SK-N-MC (cell line): ENCODE data around the gene SYNC.
"Not testable (repeated sequence)": the region's sequence is repeated elsewhere in the genome, so short reads cannot be mapped to it uniquely, and the experiment has no call there.

Source experiments
- EZH2 ChIP-seq: fragments of 200-600 bp; sonication (generic); IDR thresholded peaks from one replicate; pipeline ENCODE4 v1.6.1; 2017; ENCODE audit warnings: antibody characterized with exemption
- POLR2AphosphoS5 ChIP-seq: IDR thresholded peaks from 2 replicates; pipeline ENCODE4 v1.6.1; 2012; ENCODE audit warnings: mild to moderate bottlenecking, low read depth, low read length, borderline replicate concordance

DNA sequence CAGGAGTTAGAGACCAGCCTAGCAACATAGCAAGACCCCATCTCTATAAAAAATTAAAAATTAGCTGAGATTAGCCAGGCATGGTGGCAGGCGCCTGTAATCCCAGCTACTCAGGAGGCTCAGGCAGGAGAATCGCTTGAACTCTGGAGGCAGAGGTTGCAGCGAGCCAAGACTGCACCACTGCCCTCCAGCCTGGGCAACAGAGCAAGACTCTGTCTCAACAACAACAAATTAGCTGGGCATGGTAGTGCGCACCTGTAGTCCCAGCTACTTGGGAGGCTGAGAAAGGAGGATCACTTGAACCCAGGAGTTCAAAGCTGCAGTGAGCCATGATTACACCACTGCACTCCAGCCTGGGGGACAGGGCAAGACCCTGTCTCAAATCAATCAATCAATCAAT lies 72.4 kb downstream of the SYNC start:
- TF ChIP-seq EZH2, POLR2AphosphoS5: not testable (repeated sequence)
